Sigmoid colon (tissue), 7 donors: ENCODE data around the gene ACVR2A. TPM values are rescaled to one million over a fixed set of nuclear protein-coding genes. Genes with fewer than 3 reads are reported as not detected.
A peak's percentile ranks its signal among the peaks of the same experiment; 100 is the strongest.

Source experiments
- DNase-seq: peaks from one replicate; pipeline ENCODE4 v3.0.0-alpha.2; 2019
- H3K27ac ChIP-seq, 4 donors: fragments of 200-600 bp; sonication (generic); one replicate each; pipeline ENCODE4 v1.5.1; 2016 to 2019; ENCODE audit warnings: mild to moderate bottlenecking in 1 of 4
- H3K27me3 ChIP-seq, 3 donors: fragments of 200-600 bp; sonication (generic); one replicate each; pipeline ENCODE4 v1.5.1; 2019; ENCODE audit warnings: mild to moderate bottlenecking in 1 of 3
- H3K36me3 ChIP-seq, 4 donors: fragments of 200-600 bp; sonication (generic); one replicate each; pipeline ENCODE4 v1.5.1; 2016 to 2019
- H3K4me1 ChIP-seq, 4 donors: fragments of 200-600 bp; sonication (generic); one replicate each; pipeline ENCODE4 v1.5.1; 2017 to 2019
- H3K4me3 ChIP-seq, 4 donors: fragments of 200-600 bp; sonication (generic); one replicate each; pipeline ENCODE4 v1.5.1; 2017 to 2019; ENCODE audit warnings: mild to moderate bottlenecking in 2 of 4, moderate library complexity in 1 of 4
- H3K9me3 ChIP-seq, 4 donors: fragments of 200-600 bp in 3 of 4; sonication (generic) in 3 of 4; one replicate each; pipeline versions ENCODE4 v1.5.1 to v1.6.1; 2013 to 2019
- CTCF ChIP-seq, 4 experiments: fragments of 450-650 bp in 3 of 4; fragments of 200-600 bp in 1 of 4; IDR thresholded peaks; one replicate each; pipeline ENCODE4 v1.5.1; 2016 to 2019; ENCODE audit warnings: antibody characterized with exemption in 4 of 4, mild to moderate bottlenecking in 3 of 4, moderate library complexity in 2 of 4
- EP300 ChIP-seq, 4 donors: sonication (generic); formaldehyde crosslinking; IDR thresholded peaks; one replicate each; pipeline ENCODE4 v1.6.1; 2017; ENCODE audit warnings: antibody characterized with exemption in 4 of 4
- POLR2A ChIP-seq, 2 donors: fragments of 450-650 bp; IDR thresholded peaks; one replicate each; pipeline ENCODE4 v1.6.1; 2016; ENCODE audit warnings: antibody characterized with exemption in 2 of 2, mild to moderate bottlenecking in 2 of 2, moderate library complexity in 2 of 2
- POLR2AphosphoS5 ChIP-seq, 4 donors: sonication (generic); formaldehyde crosslinking; IDR thresholded peaks; one replicate each; pipeline ENCODE4 v1.6.1; 2017; ENCODE audit warnings: antibody characterized with exemption in 4 of 4
- WGBS, 2 donors: extraction: QIAGEN DNeasy Blood & Tissue Kit; methylation state at CpG; one replicate each; pipeline ENCODE4 v1.1.7; 2013; 5-methylcytosine and 5-hydroxymethylcytosine counted together
- intact Hi-C: fragments of 100-400 bp; cut with DNase I; formaldehyde crosslinking; loops from one replicate; pipeline ENCODE4 v1.15.1; 2023
- polyA plus RNA-seq, 3 donors: library from polyadenylated mRNA; stranded (reverse); fragments of 200-250 nt; gene quantifications; one replicate each; pipeline ENCODE4 v1.2.3, GENCODE V29; 2013
- total RNA-seq, 4 donors: library from RNA; depleted of rRNA; stranded (reverse); fragments of >200 nt; gene quantifications; one replicate each; pipeline ENCODE4 v1.1.0, GENCODE V29; 2016
- donor health status: healthy with polysubstance abuse.
- donor health status: Bipolar disorder and iron deficiency.
- donor health status: healthy.

The ACVR2A gene
- total and polyA plus RNA-seq, 7 donors: 2.1 to 54.4 (median 28.2) TPM

- intact Hi-C loops: loop anchor here (5.0 kb wide), 2 partner anchors 263 to 568 kb away; no protein-coding TSS in a partner anchor
- no peak for TF ChIP-seq CTCF (IDR thresholded peaks at IDR 0.05)
- no peak for TF ChIP-seq POLR2A (IDR thresholded peaks at IDR 0.05)
- TF ChIP-seq EP300 (IDR thresholded peaks at IDR 0.05): no peak
- TF ChIP-seq POLR2AphosphoS5 (IDR thresholded peaks at IDR 0.05): no peak
These were observed 94.5 kb downstream of the ACVR2A start for GRCh38 chr2:147939313-147939712.

GRCh38 chr2:147945660-147946059, 100.8 kb downstream of the ACVR2A start:
- intact Hi-C loops: no loop called here
- WGBS, 2 donors: 72 to 75% methylated on average over 1 of the region's 1 CpG
- H3K4me1 ChIP-seq: no peaks in the 10 kb centered on the region
- H3K4me3 ChIP-seq: no peak overlapping the region
- H3K27me3 ChIP-seq: no peaks in the 10 kb centered on the region
- no peak for DNase-seq
- no peak overlapping the region for H3K27ac ChIP-seq
- no peaks in the 10 kb centered on the region for H3K9me3 ChIP-seq
- peaks cover 0 to 35% (median 0%) of the 10 kb centered on the region in 4 donors for H3K36me3 ChIP-seq
- TF ChIP-seq POLR2AphosphoS5 (IDR thresholded peaks at IDR 0.05) (no peak), EP300 (IDR thresholded peaks at IDR 0.05) (no peak), CTCF (IDR thresholded peaks at IDR 0.05) (no peak), POLR2A (IDR thresholded peaks at IDR 0.05) (no peak)

More at GRCh38 chr2:147939313-147939712, 94.5 kb downstream of the ACVR2A start:
- peaks cover 0 to 6% (median 3%) of the 10 kb centered on the region in 4 donors for H3K4me1 ChIP-seq
- WGBS, 2 donors: 87 to 94% methylated on average over 1 of the region's 1 CpG
- H3K27ac ChIP-seq: peak overlapping the region in 1 of 4 donors; percentile 35
- H3K9me3 ChIP-seq: no peaks in the 10 kb centered on the region
- peaks cover 0 to 53% (median 0%) of the 10 kb centered on the region in 4 donors for H3K36me3 ChIP-seq
- no peak for DNase-seq
- H3K4me3 ChIP-seq: no peak overlapping the region
- H3K27me3 ChIP-seq: no peaks in the 10 kb centered on the region

GRCh38 chr2:147952118-147952517, 107.3 kb downstream of the ACVR2A start:
- H3K36me3 ChIP-seq: peaks cover 0 to 46% (median 4%) of the 10 kb centered on the region in 4 donors
- intact Hi-C loops: no loop called here

GRCh38 chr2:147968571-147968970, 123.7 kb downstream of the ACVR2A start:
- no peaks in the 10 kb centered on the region for H3K4me1 ChIP-seq
- no peak for DNase-seq
- H3K9me3 ChIP-seq: no peaks in the 10 kb centered on the region
- H3K4me3 ChIP-seq: no peak overlapping the region
- H3K27ac ChIP-seq: no peak overlapping the region
- no peaks in the 10 kb centered on the region for H3K27me3 ChIP-seq
- 81 to 92% methylated on average over 2 of the region's 2 CpGs for WGBS, 2 donors
- TF ChIP-seq CTCF (IDR thresholded peaks at IDR 0.05) (no peak), EP300 (IDR thresholded peaks at IDR 0.05) (no peak), POLR2AphosphoS5 (IDR thresholded peaks at IDR 0.05) (no peak), POLR2A (IDR thresholded peaks at IDR 0.05) (no peak)
- intact Hi-C loops: no loop called here
- peaks cover 0 to 14% (median 0%) of the 10 kb centered on the region in 4 donors for H3K36me3 ChIP-seq

More at GRCh38 chr2:147952118-147952517, 107.3 kb downstream of the ACVR2A start:
- no peaks in the 10 kb centered on the region for H3K27me3 ChIP-seq
- DNase-seq: no peak
- no peaks in the 10 kb centered on the region for H3K9me3 ChIP-seq
- H3K27ac ChIP-seq: no peak overlapping the region
- no peak overlapping the region for H3K4me3 ChIP-seq
- no peaks in the 10 kb centered on the region for H3K4me1 ChIP-seq
- no peak for TF ChIP-seq CTCF (IDR thresholded peaks at IDR 0.05)
- no peak for TF ChIP-seq POLR2A (IDR thresholded peaks at IDR 0.05)
- no peak for TF ChIP-seq EP300 (IDR thresholded peaks at IDR 0.05)
- no peak for TF ChIP-seq POLR2AphosphoS5 (IDR thresholded peaks at IDR 0.05)

- peaks cover 0 to 23% (median 3%) of the 10 kb centered on the region in 4 donors for H3K4me1 ChIP-seq
- 86 to 92% methylated on average over 2 of the region's 2 CpGs for WGBS, 2 donors
- no peak overlapping the region for H3K27ac ChIP-seq
- H3K9me3 ChIP-seq: no peaks in the 10 kb centered on the region
- peaks cover 0 to 14% (median 0%) of the 10 kb centered on the region in 4 donors for H3K36me3 ChIP-seq
- intact Hi-C loops: no loop called here
- no peak overlapping the region for H3K4me3 ChIP-seq
- DNase-seq: no peak
- H3K27me3 ChIP-seq: no peaks in the 10 kb centered on the region
- TF ChIP-seq POLR2A (IDR thresholded peaks at IDR 0.05): no peak
- TF ChIP-seq CTCF (IDR thresholded peaks at IDR 0.05): no peak
- TF ChIP-seq EP300 (IDR thresholded peaks at IDR 0.05): no peak
- no peak for TF ChIP-seq POLR2AphosphoS5 (IDR thresholded peaks at IDR 0.05)
These were observed 131.3 kb downstream of the ACVR2A start for GRCh38 chr2:147976102-147976501.
